ENCODE measurements around the gene MAP2K6. TPM values are rescaled to one million over a fixed set of nuclear protein-coding genes. Genes with fewer than 3 reads are reported as not detected.

The MAP2K6 gene
- total RNA-seq, 1 experiment from 2014 or later: 43.0 TPM

DNA sequence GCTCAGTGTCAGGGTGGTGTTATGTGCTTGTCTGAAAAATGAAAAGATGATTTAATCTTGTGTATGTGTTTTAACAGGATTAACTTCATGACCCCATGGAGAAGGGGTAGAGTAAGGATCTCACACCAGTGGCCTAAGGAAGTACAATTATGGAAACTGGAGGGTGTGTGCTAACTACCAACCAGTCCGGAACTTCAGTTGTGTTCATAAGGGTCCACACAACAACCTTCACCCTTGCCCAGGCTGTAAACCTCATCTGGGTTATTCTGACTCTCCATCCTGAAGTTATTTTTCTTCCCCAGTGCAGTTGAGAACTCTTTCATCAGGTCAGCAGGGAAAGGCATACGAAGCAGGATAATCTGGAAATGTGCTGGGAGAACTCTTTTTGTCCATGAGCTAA is 158.9 kb downstream of the MAP2K6 start (continued):
- TF ChIP-seq ZNF121 (CRISPR knock-in tag; IDR thresholded peaks at IDR 0.05): no peak
- no peak for TF ChIP-seq NFYB (CRISPR knock-in tag; conservative IDR thresholded peaks at IDR 0.05; ENCODE audit: low read depth)
- no peak for TF ChIP-seq ZNF138 (CRISPR knock-in tag; conservative IDR thresholded peaks at IDR 0.05)
- TF ChIP-seq ZNF317 (CRISPR knock-in tag; IDR thresholded peaks at IDR 0.05; ENCODE audit: borderline replicate concordance, low read depth): no peak
- TF ChIP-seq TEAD1 (CRISPR knock-in tag; IDR thresholded peaks at IDR 0.05): no peak
- no peak for TF ChIP-seq NFE2L1 (CRISPR knock-in tag; IDR thresholded peaks at IDR 0.05)

DNA sequence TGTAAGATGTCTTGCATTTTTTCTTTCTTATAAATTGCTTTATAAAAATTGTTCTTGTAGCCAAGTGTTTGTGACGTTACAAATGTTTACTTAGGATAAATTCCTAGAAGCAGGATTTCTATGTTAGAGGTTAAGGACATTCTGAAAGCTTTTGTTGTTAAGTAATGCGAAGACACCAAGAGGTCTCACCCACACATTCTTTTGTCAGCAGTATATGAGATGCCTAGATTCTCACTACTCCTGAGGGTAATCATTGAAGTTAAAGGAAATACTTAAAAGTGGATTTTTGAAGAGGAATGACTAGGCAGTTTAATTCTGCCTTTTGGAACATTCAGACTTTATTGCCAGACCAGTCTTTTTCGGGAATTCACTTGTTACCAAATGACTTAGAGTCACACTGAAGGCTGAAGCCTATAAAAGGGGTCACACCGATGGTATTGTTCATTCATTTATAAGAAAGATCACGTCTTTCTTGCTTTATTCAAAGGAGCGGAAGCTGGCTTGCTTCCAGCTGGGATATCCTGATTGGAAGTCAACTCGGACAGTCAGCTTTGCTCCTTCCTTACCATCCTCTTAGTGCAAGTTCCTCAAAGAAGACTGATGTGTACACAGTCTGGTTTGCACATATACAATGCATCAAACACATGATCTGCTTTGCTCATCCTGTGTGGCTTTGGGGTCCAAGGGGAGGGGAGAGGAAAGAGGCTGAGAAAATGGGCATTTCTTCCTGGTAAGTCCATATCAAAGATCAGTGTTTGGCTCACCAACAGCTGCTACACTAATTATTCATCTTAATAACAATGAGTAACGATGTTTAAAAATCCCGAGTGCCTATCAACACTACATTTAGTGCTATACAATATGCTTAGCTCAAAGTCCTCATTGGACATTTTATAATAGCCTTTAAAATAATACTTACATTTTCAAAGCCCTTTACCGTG is 160.0 kb downstream of the MAP2K6 start:
- ATAC-seq (peak; percentile 65), DNase-seq (ENCODE audit: low spot score) (no peak)
- Mint-ChIP-seq H3K36me3 (no peaks in the 10 kb centered on the region), H3K27me3 (ENCODE audit: low read depth) (peaks cover 10% of the 10 kb centered on the region), H3K9me3 (no peaks in the 10 kb centered on the region), H3K4me3 (no peak overlapping the region), H3K27ac (no peak overlapping the region), H3K4me1 (peaks cover 26% of the 10 kb centered on the region)
- CTCF ChIA-PET: no interaction called here
- TF ChIP-seq, protein P1, sequence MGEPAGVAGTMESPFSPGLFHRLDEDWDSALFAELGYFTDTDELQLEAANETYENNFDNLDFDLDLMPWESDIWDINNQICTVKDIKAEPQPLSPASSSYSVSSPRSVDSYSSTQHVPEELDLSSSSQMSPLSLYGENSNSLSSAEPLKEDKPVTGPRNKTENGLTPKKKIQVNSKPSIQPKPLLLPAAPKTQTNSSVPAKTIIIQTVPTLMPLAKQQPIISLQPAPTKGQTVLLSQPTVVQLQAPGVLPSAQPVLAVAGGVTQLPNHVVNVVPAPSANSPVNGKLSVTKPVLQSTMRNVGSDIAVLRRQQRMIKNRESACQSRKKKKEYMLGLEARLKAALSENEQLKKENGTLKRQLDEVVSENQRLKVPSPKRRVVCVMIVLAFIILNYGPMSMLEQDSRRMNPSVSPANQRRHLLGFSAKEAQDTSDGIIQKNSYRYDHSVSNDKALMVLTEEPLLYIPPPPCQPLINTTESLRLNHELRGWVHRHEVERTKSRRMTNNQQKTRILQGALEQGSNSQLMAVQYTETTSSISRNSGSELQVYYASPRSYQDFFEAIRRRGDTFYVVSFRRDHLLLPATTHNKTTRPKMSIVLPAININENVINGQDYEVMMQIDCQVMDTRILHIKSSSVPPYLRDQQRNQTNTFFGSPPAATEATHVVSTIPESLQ (CRISPR knock-in tag; IDR thresholded peaks at IDR 0.05): no peak
- TF ChIP-seq E2F5 (CRISPR knock-in tag; IDR thresholded peaks at IDR 0.05) (no peak), HMGA2 (CRISPR knock-in tag; IDR thresholded peaks at IDR 0.05) (no peak), TCF7 (CRISPR knock-in tag; IDR thresholded peaks at IDR 0.05; ENCODE audit: low read depth) (no peak), NFE2L1 (CRISPR knock-in tag; IDR thresholded peaks at IDR 0.05) (no peak), EMX1 (CRISPR knock-in tag; IDR thresholded peaks at IDR 0.05) (no peak), CBFB (CRISPR knock-in tag; IDR thresholded peaks at IDR 0.05; ENCODE audit: low read depth) (no peak), CTCF (IDR thresholded peaks at IDR 0.05) (no peak), ZNF671 (CRISPR knock-in tag; IDR thresholded peaks at IDR 0.05) (no peak), ZNF263 (CRISPR knock-in tag; IDR thresholded peaks at IDR 0.05; ENCODE audit: low read depth) (no peak)
- TF ChIP-seq, protein P2, sequence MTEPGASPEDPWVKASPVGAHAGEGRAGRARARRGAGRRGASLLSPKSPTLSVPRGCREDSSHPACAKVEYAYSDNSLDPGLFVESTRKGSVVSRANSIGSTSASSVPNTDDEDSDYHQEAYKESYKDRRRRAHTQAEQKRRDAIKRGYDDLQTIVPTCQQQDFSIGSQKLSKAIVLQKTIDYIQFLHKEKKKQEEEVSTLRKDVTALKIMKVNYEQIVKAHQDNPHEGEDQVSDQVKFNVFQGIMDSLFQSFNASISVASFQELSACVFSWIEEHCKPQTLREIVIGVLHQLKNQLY (CRISPR knock-in tag; IDR thresholded peaks at IDR 0.05): no peak
- POLR2A ChIA-PET: no interaction called here

GRCh38 chr17:69575346-69575761 is 160.9 kb downstream of the MAP2K6 start:
- ChIA-PET POLR2A (no interaction called here), CTCF (no interaction called here)
- DNase-seq (ENCODE audit: low spot score): no peak
- peaks cover 26% of the 10 kb centered on the region for H3K4me1 Mint-ChIP-seq
- no peak overlapping the region for H3K27ac Mint-ChIP-seq
- no peaks in the 10 kb centered on the region for H3K36me3 Mint-ChIP-seq
- TF ChIP-seq, protein P3, sequence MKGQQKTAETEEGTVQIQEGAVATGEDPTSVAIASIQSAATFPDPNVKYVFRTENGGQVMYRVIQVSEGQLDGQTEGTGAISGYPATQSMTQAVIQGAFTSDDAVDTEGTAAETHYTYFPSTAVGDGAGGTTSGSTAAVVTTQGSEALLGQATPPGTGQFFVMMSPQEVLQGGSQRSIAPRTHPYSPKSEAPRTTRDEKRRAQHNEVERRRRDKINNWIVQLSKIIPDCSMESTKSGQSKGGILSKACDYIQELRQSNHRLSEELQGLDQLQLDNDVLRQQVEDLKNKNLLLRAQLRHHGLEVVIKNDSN (CRISPR knock-in tag; IDR thresholded peaks at IDR 0.05): no peak
- no peak for TF ChIP-seq NFYB (CRISPR knock-in tag; conservative IDR thresholded peaks at IDR 0.05; ENCODE audit: low read depth)
- no peak for TF ChIP-seq KAT7 (CRISPR knock-in tag; IDR thresholded peaks at IDR 0.05; ENCODE audit: borderline replicate concordance)
- no peak for TF ChIP-seq NR2C2 (CRISPR knock-in tag; IDR thresholded peaks at IDR 0.05)
- TF ChIP-seq CTCF (IDR thresholded peaks at IDR 0.05): no peak
- TF ChIP-seq CREM (CRISPR knock-in tag; IDR thresholded peaks at IDR 0.05): no peak
- TF ChIP-seq, protein P1 (CRISPR knock-in tag; IDR thresholded peaks at IDR 0.05): no peak
- TF ChIP-seq ELF4 (CRISPR knock-in tag; IDR thresholded peaks at IDR 0.05; ENCODE audit: low read depth): no peak
- TF ChIP-seq ZNF317 (CRISPR knock-in tag; IDR thresholded peaks at IDR 0.05; ENCODE audit: borderline replicate concordance, low read depth): no peak
- no peak overlapping the region for H3K4me3 Mint-ChIP-seq
- H3K9me3 Mint-ChIP-seq: no peaks in the 10 kb centered on the region
- ATAC-seq: no peak
- peaks cover 6% of the 10 kb centered on the region for H3K27me3 Mint-ChIP-seq (ENCODE audit: low read depth)
